HG02852 (cell line): ENCODE data around the gene C10orf67.
"Not testable (repeated sequence)": the region's sequence is repeated elsewhere in the genome, so short reads cannot be mapped to it uniquely, and the experiment has no call there.

Experiments used
- ATAC-seq: cut with Tn5 transposase; IDR thresholded peaks from one replicate; pipeline ENCODE4 v1.9.1; 2021; ENCODE audit warnings: mild to moderate bottlenecking, moderate library complexity; ENCODE audit not compliant: unreplicated experiment

C10orf67 gene

GRCh38 chr10:23362879-23363792 lies 18.5 kb upstream of the C10orf67 start:
- peak; percentile 51 for ATAC-seq

GRCh38 chr10:23362069-23362830 lies 17.7 kb upstream of the C10orf67 start:
- ATAC-seq = peak; percentile 32

GRCh38 chr10:23361665-23362064 lies 17.1 kb upstream of the C10orf67 start:
- ATAC-seq = no peak

GRCh38 chr10:23359692-23360380 lies 15.2 kb upstream of the C10orf67 start:
- ATAC-seq = no peak

- ATAC-seq = no peak
These were observed 13.8 kb upstream of the C10orf67 start for GRCh38 chr10:23358357-23358756.

- no peak for ATAC-seq
These were observed 10.2 kb upstream of the C10orf67 start for GRCh38 chr10:23354630-23355279.

GRCh38 chr10:23351926-23352519 lies 7.4 kb upstream of the C10orf67 start:
- no peak for ATAC-seq

GRCh38 chr10:23350706-23351105 lies 6.1 kb upstream of the C10orf67 start:
- not testable (repeated sequence) for ATAC-seq

GRCh38 chr10:23345861-23346260 lies 1.3 kb upstream of the C10orf67 start:
- ATAC-seq = no peak

- no peak for ATAC-seq
These were observed 881 bp downstream of the C10orf67 start for GRCh38 chr10:23343591-23344240.

GRCh38 chr10:23342213-23342884 lies 2.2 kb downstream of the C10orf67 start:
- no peak for ATAC-seq

GRCh38 chr10:23341004-23341403 lies 3.6 kb downstream of the C10orf67 start:
- ATAC-seq = no peak

- ATAC-seq = no peak
These were observed 4.2 kb downstream of the C10orf67 start for GRCh38 chr10:23340354-23340753.

GRCh38 chr10:23338886-23339285 lies 5.7 kb downstream of the C10orf67 start:
- no peak for ATAC-seq

- ATAC-seq = no peak
These were observed 6.3 kb downstream of the C10orf67 start for GRCh38 chr10:23338155-23338828.

GRCh38 chr10:23337616-23338015 lies 7.0 kb downstream of the C10orf67 start:
- ATAC-seq = no peak

- no peak for ATAC-seq
These were observed 12.9 kb downstream of the C10orf67 start for GRCh38 chr10:23331567-23332301.

GRCh38 chr10:23330948-23331347 lies 13.6 kb downstream of the C10orf67 start:
- ATAC-seq = no peak
